Type B pancreatic cell (in vitro differentiated cells): ENCODE data around the gene FOXE1. TPM values are rescaled to one million over a fixed set of nuclear protein-coding genes. Genes with fewer than 3 reads are reported as not detected.

ENCODE experiments used
- DNase-seq: peaks from one replicate; pipeline ENCODE4 v3.0.0; 2021; ENCODE audit warnings: mixed read lengths; ENCODE audit not compliant: unreplicated experiment; ENCODE audit errors: extremely low spot score
- H3K27ac Mint-ChIP-seq: 2 replicates; pipeline ENCODE4 v1.8.0; 2021; ENCODE audit warnings: mild to moderate bottlenecking, mixed read lengths
- H3K27me3 Mint-ChIP-seq: 2 replicates; pipeline ENCODE4 v1.8.0; 2021; ENCODE audit warnings: mixed read lengths
- H3K36me3 Mint-ChIP-seq: 2 replicates; pipeline ENCODE4 v1.8.0; 2021; ENCODE audit warnings: mixed read lengths
- H3K4me1 Mint-ChIP-seq: one replicate; pipeline ENCODE4 v1.8.0; 2021; ENCODE audit warnings: mixed read lengths; ENCODE audit not compliant: unreplicated experiment
- H3K4me3 Mint-ChIP-seq: 2 replicates; pipeline ENCODE4 v1.8.0; 2021; ENCODE audit warnings: mild to moderate bottlenecking, mixed read lengths
- H3K9me3 Mint-ChIP-seq: 2 replicates; pipeline ENCODE4 v1.8.0; 2021; ENCODE audit warnings: mixed read lengths
- CTCF ChIP-seq: fragments of 200-600 bp; sonication (generic); conservative IDR thresholded peaks from 2 replicates; pipeline ENCODE4 v1.5.0; 2021; ENCODE audit warnings: antibody characterized with exemption, mild to moderate bottlenecking
- total RNA-seq: library from RNA; stranded (reverse); gene quantifications from 2 replicates; pipeline ENCODE4 v1.2.1, GENCODE V29; 2021; ENCODE audit warnings: low replicate concordance

Gene FOXE1
- total RNA-seq, 1 donor from 2014 or later, result 4.2 TPM

GRCh38 chr9:97848480-97849237 is 4.4 kb upstream of the FOXE1 start:
- Mint-ChIP-seq H3K36me3 (no peaks in the 10 kb centered on the region), H3K27me3 (peaks cover 91% of the 10 kb centered on the region), H3K4me3 (peak overlapping the region; percentile 57), H3K9me3 (no peaks in the 10 kb centered on the region), H3K4me1 (no peaks in the 10 kb centered on the region), H3K27ac (no peak overlapping the region)
- no peak for TF ChIP-seq CTCF
- DNase-seq, result no peak

- DNase-seq, result no peak
- TF ChIP-seq CTCF, result no peak
- H3K4me1 Mint-ChIP-seq, result no peaks in the 10 kb centered on the region
- no peak overlapping the region for H3K27ac Mint-ChIP-seq
- peaks cover 91% of the 10 kb centered on the region for H3K27me3 Mint-ChIP-seq
- H3K36me3 Mint-ChIP-seq, result no peaks in the 10 kb centered on the region
- no peak overlapping the region for H3K4me3 Mint-ChIP-seq
- no peaks in the 10 kb centered on the region for H3K9me3 Mint-ChIP-seq
These were observed 3.0 kb upstream of the FOXE1 start for GRCh38 chr9:97849980-97850379.

- peaks cover 91% of the 10 kb centered on the region for H3K27me3 Mint-ChIP-seq
- TF ChIP-seq CTCF, result no peak
- DNase-seq, result no peak
- H3K36me3 Mint-ChIP-seq, result no peaks in the 10 kb centered on the region
- H3K27ac Mint-ChIP-seq, result no peak overlapping the region
- no peaks in the 10 kb centered on the region for H3K9me3 Mint-ChIP-seq
- no peaks in the 10 kb centered on the region for H3K4me1 Mint-ChIP-seq
- H3K4me3 Mint-ChIP-seq, result peak overlapping the region; percentile 23
These were observed 2.1 kb upstream of the FOXE1 start for GRCh38 chr9:97850746-97851445.

- Mint-ChIP-seq H3K9me3 (no peaks in the 10 kb centered on the region), H3K27ac (no peak overlapping the region), H3K27me3 (peaks cover 91% of the 10 kb centered on the region)
These were observed 1.6 kb upstream of the FOXE1 start for GRCh38 chr9:97851446-97851883.

GRCh38 chr9:97852001-97852398 is 1.0 kb upstream of the FOXE1 start:
- H3K27me3 Mint-ChIP-seq, result peaks cover 91% of the 10 kb centered on the region
- no peaks in the 10 kb centered on the region for H3K4me1 Mint-ChIP-seq
- peak overlapping the region; percentile 79 for H3K4me3 Mint-ChIP-seq
- H3K9me3 Mint-ChIP-seq, result no peaks in the 10 kb centered on the region
- no peaks in the 10 kb centered on the region for H3K36me3 Mint-ChIP-seq
- TF ChIP-seq CTCF, result no peak
- H3K27ac Mint-ChIP-seq, result no peak overlapping the region
- DNase-seq, result no peak

More at GRCh38 chr9:97851446-97851883, 1.6 kb upstream of the FOXE1 start:
- no peak for DNase-seq
- H3K4me3 Mint-ChIP-seq, result peak overlapping the region; percentile 52
- no peaks in the 10 kb centered on the region for H3K36me3 Mint-ChIP-seq
- no peak for TF ChIP-seq CTCF
- H3K4me1 Mint-ChIP-seq, result no peaks in the 10 kb centered on the region
